HG03558 (cell line): ENCODE data around the gene MYOG.

Experiments used
- ATAC-seq: cut with Tn5 transposase; IDR thresholded peaks from one replicate; pipeline ENCODE4 v1.9.1; 2021; ENCODE audit warnings: moderate number of reproducible peaks; ENCODE audit not compliant: unreplicated experiment; ENCODE audit errors: extremely low read depth

The MYOG gene

GRCh38 chr1:203117611-203118575 is 32.1 kb upstream of the MYOG start:
- ATAC-seq: no peak

- no peak for ATAC-seq
Observed at GRCh38 chr1:203116091-203116820, 30.4 kb upstream of the MYOG start.

- no peak for ATAC-seq
Observed at GRCh38 chr1:203114202-203114601, 28.4 kb upstream of the MYOG start.

DNA sequence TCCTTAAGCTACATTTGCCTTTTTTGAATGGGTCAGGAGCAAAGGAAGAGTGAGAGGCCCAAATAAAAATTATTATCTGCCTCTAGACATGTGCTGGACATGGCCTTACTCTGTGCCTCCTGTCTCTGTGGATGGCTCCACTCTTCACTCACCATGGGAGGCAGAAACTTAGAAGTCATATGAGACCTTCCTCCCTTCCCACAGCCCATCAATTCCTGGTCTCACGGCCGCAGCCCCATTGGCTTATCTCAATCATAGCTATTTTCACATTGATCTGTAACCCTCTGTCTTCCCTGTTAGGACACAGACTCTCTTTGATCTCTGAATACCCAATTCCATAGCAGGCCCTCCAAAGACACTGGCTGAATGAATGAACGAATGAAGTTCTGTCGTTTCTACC is 27.5 kb upstream of the MYOG start:
- no peak for ATAC-seq

DNA sequence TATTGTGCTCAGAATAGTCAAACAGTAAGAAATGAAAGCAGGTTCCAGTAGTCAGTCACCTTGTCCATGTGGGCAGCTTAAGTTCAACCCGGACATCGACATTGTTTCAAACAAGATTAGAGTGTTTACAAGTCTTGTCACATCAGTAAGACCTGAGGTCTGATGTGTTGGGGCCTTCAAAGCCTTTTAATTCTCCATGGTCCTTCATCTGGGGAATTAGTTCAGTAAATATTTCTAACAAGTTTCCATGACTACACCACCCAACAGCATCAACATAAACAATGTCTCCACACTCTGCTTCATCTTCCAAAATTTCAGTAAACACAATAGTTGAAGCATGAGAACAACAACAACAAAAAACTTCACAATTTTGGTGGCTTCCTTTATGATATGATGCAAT is 26.7 kb upstream of the MYOG start:
- no peak for ATAC-seq

- ATAC-seq: no peak
Observed at GRCh38 chr1:203104789-203105390, 19.1 kb upstream of the MYOG start.

- no peak for ATAC-seq
Observed at GRCh38 chr1:203103829-203104495, 18.1 kb upstream of the MYOG start.

DNA sequence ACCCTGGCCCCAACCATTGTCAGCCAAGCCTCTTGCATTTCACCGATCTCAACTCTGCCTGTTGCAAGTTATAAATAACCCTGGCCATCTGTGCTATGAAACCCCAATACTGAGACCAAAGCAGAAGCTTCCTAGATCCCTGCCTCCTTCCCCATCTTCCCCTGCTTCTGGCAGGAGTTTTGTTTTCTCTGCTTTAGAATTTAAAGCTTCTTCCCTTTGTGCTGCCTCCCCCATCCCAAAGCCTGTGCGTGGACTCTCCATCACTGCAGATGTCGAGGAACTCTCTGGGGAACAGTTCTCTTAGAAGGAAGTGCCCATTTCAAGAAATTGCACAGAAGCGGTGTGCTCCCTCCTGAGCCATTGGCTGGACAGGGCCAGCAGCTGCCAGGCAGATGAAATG is 17.4 kb upstream of the MYOG start:
- no peak for ATAC-seq

DNA sequence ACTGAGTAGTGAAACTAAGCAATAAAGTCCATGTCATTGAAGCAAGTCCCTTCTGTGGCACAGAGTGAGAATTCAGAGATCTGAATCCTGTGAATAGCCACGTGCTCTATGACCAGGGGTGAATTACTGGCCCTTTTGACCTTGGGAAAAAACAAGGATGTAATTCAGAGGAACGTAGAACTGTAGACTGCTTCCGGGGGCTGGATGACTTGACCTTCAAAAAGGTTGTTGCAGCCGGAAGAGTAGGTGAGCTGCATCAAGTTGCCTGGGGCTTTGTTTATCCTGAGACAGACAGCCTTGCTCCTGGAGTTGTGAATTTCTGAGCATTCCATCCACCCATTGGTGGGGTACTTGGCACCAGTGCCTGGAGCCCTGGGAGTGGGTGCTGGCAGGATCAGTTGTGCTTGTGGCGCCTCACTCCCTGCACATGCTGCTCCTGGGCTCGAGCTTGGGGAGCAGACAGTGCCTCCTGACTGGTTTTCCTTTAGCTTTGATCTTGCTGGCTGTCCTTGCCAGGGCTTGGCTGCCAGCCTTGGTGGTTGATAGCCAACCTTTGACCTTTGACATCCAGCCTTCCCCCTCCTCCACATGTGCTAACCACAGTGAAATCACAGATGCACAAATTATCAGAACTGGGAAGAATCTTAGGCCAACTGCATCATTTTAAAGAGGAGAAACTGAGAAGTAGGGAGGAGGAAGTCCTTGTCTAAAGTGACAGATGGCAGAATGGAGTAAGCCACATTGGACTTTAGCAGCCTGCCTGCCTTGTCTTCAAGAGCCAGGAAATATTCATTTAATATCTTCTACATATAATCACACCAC is 16.2 kb upstream of the MYOG start:
- ATAC-seq: no peak

- no peak for ATAC-seq
Observed at GRCh38 chr1:203100516-203100869, 14.7 kb upstream of the MYOG start.

- no peak for ATAC-seq
Observed at GRCh38 chr1:203099805-203100515, 14.1 kb upstream of the MYOG start.

DNA sequence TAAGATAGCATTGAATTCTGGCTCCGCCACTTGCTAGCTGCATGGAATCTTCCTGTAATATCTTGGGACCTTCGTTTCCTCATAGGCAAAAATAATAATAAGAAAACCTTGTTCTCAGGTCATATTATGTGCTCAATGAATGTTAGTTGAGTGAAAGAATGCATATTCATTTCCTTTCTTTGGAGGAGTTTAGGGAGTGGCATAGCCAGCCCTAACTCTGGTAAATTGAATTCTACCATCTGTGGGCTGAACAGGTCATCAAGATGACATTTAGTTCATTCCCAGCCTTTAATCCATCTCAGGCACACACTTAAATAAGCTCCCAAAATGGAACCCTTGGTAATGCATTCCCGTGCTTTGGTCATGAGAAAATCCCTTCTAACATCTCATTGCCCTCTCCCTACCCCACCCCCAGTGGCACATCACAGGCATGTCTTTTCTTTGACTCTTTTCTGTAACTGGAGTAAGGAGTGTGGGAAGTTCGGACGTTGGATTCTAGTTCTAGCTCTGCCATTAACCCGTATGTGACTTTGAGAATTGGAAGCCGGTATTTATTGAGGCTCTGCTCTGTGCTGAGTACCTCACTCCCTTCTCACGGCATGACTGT is 13.2 kb upstream of the MYOG start:
- ATAC-seq: no peak

GRCh38 chr1:203098445-203098844 is 12.6 kb upstream of the MYOG start:
- ATAC-seq: no peak

DNA sequence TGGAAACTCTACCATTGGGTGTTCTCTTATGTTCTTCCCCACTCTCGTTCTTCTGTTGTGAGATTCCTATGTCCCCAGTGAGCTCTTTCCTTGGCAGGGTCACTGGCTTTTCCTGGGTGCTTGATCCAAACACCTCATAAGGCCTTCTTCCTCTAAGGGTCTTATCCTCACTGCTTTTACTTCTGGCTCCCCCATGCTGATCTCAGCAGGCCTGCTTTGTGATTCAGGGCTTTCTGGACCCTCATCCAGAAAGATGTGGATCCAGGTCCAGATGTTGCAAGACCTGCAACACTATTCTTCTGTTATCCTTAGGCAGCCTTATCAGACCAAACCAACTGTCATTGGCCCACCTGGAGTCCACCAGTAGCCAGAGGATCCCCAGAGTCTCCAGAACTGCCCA is 11.2 kb upstream of the MYOG start:
- ATAC-seq: no peak

DNA sequence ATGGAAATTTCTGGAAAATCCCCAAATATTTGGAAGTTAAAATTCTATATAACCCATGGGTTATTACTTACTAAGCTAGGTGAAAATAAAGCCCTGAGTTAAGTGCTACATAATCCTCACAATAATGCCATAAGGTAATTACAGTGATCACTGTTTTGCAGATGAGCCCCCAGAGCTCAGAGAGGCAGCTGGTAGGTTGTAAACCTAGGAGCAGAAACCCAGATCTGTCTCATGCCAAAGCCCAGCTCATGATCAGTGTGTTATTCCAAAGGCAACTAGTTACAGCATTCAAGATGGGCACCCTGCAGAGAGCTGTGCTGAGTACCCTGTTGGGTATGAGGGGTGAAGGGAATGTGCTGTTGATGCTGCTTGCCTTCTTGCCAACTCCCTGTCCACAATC is 10.8 kb upstream of the MYOG start:
- ATAC-seq: no peak

DNA sequence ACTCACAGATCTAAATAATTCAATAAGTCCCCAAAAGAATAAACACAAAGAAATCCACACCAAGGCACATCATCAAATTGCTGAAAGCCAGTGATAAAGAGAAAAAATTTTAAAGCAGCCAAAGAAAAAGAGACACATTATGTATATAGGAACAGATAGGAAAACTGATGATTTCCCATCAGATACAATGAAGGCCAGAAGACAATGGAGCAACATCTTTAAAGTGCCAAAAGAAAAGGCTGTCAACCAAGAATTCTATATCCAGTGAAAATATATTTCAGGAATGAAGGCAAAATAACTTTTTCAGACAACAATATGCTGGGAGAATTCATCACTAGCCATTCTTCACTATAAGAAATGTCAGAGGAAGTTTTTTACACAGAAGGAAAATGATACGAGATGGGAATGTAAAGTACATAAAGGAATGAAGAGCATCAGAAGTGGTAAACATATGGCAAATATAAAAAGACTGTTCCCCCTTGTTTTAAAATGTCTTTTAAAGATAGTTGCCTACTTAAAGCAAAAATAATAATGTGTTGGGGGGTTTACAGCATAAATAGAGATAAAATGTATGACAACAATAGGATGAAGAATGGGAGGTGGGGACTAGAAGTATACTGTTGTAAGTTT is 9.4 kb upstream of the MYOG start:
- ATAC-seq: no peak

DNA sequence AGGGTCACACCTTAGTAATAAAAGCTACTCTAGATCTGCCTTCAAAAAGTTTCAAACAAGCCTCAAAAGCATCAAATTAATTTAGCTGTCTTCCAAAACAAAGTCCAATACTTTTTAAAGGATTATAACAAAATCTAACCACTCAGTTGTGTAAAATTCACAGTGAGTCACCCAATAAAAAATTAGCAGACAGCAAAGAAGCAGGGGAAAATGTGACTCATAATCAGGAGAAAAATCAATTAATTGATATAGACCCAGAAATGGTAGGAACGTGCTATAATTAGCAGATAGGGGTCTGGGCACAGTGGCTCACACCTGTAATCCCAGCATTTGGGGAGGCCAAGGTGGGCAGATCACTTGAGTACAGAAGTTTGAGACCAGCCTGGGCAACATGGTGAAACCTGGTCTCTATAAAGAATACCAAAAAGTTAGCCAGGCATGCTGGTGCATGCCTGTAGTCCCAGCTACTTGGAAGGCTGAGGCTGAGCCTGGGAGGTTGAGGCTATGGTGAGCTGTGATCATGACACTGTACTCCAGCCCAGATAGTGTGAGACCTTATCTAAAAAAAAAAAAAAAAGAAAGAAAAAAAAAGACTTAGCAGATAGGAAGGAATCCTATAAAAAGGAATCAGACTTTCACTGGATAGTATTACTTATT is 8.1 kb upstream of the MYOG start:
- ATAC-seq: no peak

- ATAC-seq: no peak
Observed at GRCh38 chr1:203091761-203092330, 6.0 kb upstream of the MYOG start.
